Mesothelial cell of epicardium (in vitro differentiated cells): ENCODE measurements around the gene OR56B4. TPM values are rescaled to one million over a fixed set of nuclear protein-coding genes. Genes with fewer than 3 reads are reported as not detected.

Experiments used
- DNase-seq, 2 experiments: peaks; one replicate each; pipeline ENCODE4 v3.0.0; 2021; ENCODE audit warnings: low spot score in 2 of 2; ENCODE audit not compliant: unreplicated experiment in 2 of 2
- H3K27ac Mint-ChIP-seq: 2 replicates; pipeline ENCODE4 v1.8.0; 2021; ENCODE audit warnings: mixed read lengths
- H3K27me3 Mint-ChIP-seq: 2 replicates; pipeline ENCODE4 v1.8.0; 2021; ENCODE audit warnings: low read depth, mixed read lengths
- H3K36me3 Mint-ChIP-seq: 2 replicates; pipeline ENCODE4 v1.8.0; 2021; ENCODE audit warnings: mixed read lengths
- H3K4me1 Mint-ChIP-seq: 2 replicates; pipeline ENCODE4 v1.8.0; 2021; ENCODE audit warnings: mixed read lengths
- H3K4me3 Mint-ChIP-seq: 2 replicates; pipeline ENCODE4 v1.8.0; 2021; ENCODE audit warnings: mild to moderate bottlenecking, moderate library complexity, mixed read lengths
- H3K9me3 Mint-ChIP-seq: 2 replicates; pipeline ENCODE4 v1.8.0; 2021; ENCODE audit warnings: mixed read lengths
- CTCF ChIP-seq: fragments of 200-600 bp; sonication (generic); IDR thresholded peaks from one replicate; pipeline ENCODE4 v1.5.0; 2021; ENCODE audit warnings: antibody characterized with exemption; ENCODE audit not compliant: unreplicated experiment
- total RNA-seq: library from RNA; stranded (reverse); gene quantifications from 3 replicates; pipeline ENCODE4 v1.2.1, GENCODE V29; 2021

OR56B4 gene
- total RNA-seq, 1 donor from 2014 or later: not detected

GRCh38 chr11:6156628-6157359 lies 49.3 kb downstream of the OR56B4 start:
- Mint-ChIP-seq H3K27ac (no peak overlapping the region), H3K4me3 (no peak overlapping the region), H3K9me3 (no peaks in the 10 kb centered on the region), H3K4me1 (no peaks in the 10 kb centered on the region), H3K27me3 (no peaks in the 10 kb centered on the region), H3K36me3 (no peaks in the 10 kb centered on the region)
- TF ChIP-seq CTCF: no peak
- DNase-seq: no peak

Other genes starting within 250 kb of the OR56B4 start
- gene OR52E8, start 250.0 kb upstream of the OR56B4 start, total RNA-seq: not detected in 3 replicates
- not detected in 3 replicates for gene OR52E4, start 227.1 kb upstream of the OR56B4 start, total RNA-seq
- gene OR52E5, start 214.5 kb upstream of the OR56B4 start, total RNA-seq: not detected in 3 replicates
- not detected in 3 replicates for gene OR56A3, start 165.4 kb upstream of the OR56B4 start, total RNA-seq
- gene OR56A5, start 139.2 kb upstream of the OR56B4 start, total RNA-seq: 0.31 TPM in 1 of 3 replicates, not detected in the others
- not detected in 3 replicates for gene OR52L1, start 120.7 kb upstream of the OR56B4 start, total RNA-seq
- gene OR56A4, start 100.7 kb upstream of the OR56B4 start, total RNA-seq: 0.09 to 0.11 TPM (median 0.11 TPM) in 3 replicates
- gene OR56A1, start 76.9 kb upstream of the OR56B4 start, total RNA-seq: 0.09 to 0.20 TPM (median 0.13 TPM) in 3 replicates
- not detected in 3 replicates for gene OR52B2, start 62.6 kb downstream of the OR56B4 start, total RNA-seq
- not detected in 3 replicates for gene OR52W1, start 91.5 kb downstream of the OR56B4 start, total RNA-seq
- not detected in 3 replicates for gene C11orf42, start 97.9 kb downstream of the OR56B4 start, total RNA-seq
- gene FHIP1B, start 127.0 kb downstream of the OR56B4 start, total RNA-seq: 46.6 to 47.0 TPM (median 46.7 TPM) in 3 replicates
- 0.27 to 0.54 TPM (median 0.49 TPM) in 3 replicates for gene CNGA4, start 131.4 kb downstream of the OR56B4 start, total RNA-seq
- 3.7 to 4.6 TPM (median 3.8 TPM) in 3 replicates for gene CCKBR, start 152.2 kb downstream of the OR56B4 start, total RNA-seq
- gene CAVIN3, start 212.8 kb downstream of the OR56B4 start, total RNA-seq: 15.3 to 16.4 TPM (median 16.3 TPM) in 3 replicates